Liver (tissue), 9 donors: ENCODE measurements around the gene IL1A. TPM values are rescaled to one million over a fixed set of nuclear protein-coding genes. Genes with fewer than 3 reads are reported as not detected.

Experiments
- DNase-seq: peaks from one replicate; pipeline ENCODE4 v3.0.0-alpha.2; 2017; ENCODE audit warnings: low spot score
- H3K27ac ChIP-seq, 2 donors: one replicate each; pipeline ENCODE4 v1.7.0; 2013; ENCODE audit warnings: inconsistent platforms in 2 of 2, low read length in 2 of 2, control low read depth in 1 of 2, low read depth in 1 of 2, mild to moderate bottlenecking in 1 of 2
- H3K27me3 ChIP-seq, 4 donors: one replicate each; pipeline versions ENCODE4 v1.6.1 to v1.7.0; 2013; ENCODE audit warnings: low read length in 3 of 4, inconsistent platforms in 1 of 4, mild to moderate bottlenecking in 1 of 4, moderate library complexity in 1 of 4; ENCODE audit not compliant: control insufficient read depth in 4 of 4, insufficient read depth in 4 of 4
- H3K36me3 ChIP-seq, 4 donors: one replicate each; pipeline versions ENCODE4 v1.6.1 to v1.7.0; 2013; ENCODE audit warnings: low read length in 3 of 4, mild to moderate bottlenecking in 3 of 4, low read depth in 1 of 4, moderate library complexity in 1 of 4; ENCODE audit not compliant: control insufficient read depth in 4 of 4, insufficient read depth in 3 of 4
- H3K4me1 ChIP-seq, 4 donors: one replicate each; pipeline versions ENCODE4 v1.6.1 to v1.7.0; 2013; ENCODE audit warnings: low read length in 3 of 4, mild to moderate bottlenecking in 3 of 4, moderate library complexity in 1 of 4; ENCODE audit not compliant: control insufficient read depth in 4 of 4, insufficient read depth in 4 of 4
- H3K4me3 ChIP-seq, 3 donors: one replicate each; pipeline versions ENCODE4 v1.6.1 to v1.7.0; 2013; ENCODE audit warnings: low read length in 3 of 3, control low read depth in 1 of 3, low read depth in 1 of 3, mild to moderate bottlenecking in 1 of 3
- H3K9ac ChIP-seq, 2 donors: one replicate each; pipeline ENCODE4 v1.7.0; 2013; ENCODE audit warnings: low read length in 2 of 2, mild to moderate bottlenecking in 2 of 2, moderate library complexity in 2 of 2, control low read depth in 1 of 2, low read depth in 1 of 2
- H3K9me3 ChIP-seq, 4 donors: one replicate each; pipeline versions ENCODE4 v1.6.1 to v1.7.0; 2013; ENCODE audit warnings: low read length in 3 of 4; ENCODE audit not compliant: control insufficient read depth in 4 of 4
- ATF3 ChIP-seq: IDR thresholded peaks from 2 replicates; pipeline ENCODE4 v1.6.1; 2016; ENCODE audit warnings: antibody characterized with exemption
- CTCF ChIP-seq: fragments of 150-350 bp; IDR thresholded peaks from 2 replicates; pipeline ENCODE4 v1.5.1; 2017; ENCODE audit warnings: improper control_type of control experiment, low read depth, low read length; ENCODE audit not compliant: missing input control
- EGR1 ChIP-seq, 2 donors: IDR thresholded peaks; 2 replicates each; pipeline ENCODE4 v1.6.1; 2016 to 2018; ENCODE audit warnings: antibody characterized with exemption in 2 of 2, low read depth in 2 of 2
- FOXA1 ChIP-seq: IDR thresholded peaks from 2 replicates; pipeline ENCODE4 v1.6.1; 2016; ENCODE audit warnings: antibody characterized with exemption
- FOXA2 ChIP-seq: IDR thresholded peaks from 2 replicates; pipeline ENCODE4 v1.6.1; 2016; ENCODE audit warnings: antibody characterized with exemption
- GABPA ChIP-seq, 2 donors: IDR thresholded peaks in 1 of 2; conservative IDR thresholded peaks in 1 of 2; 2 replicates each; pipeline ENCODE4 v1.6.1; 2016; ENCODE audit warnings: antibody characterized with exemption in 2 of 2, mild to moderate bottlenecking in 1 of 2, moderate library complexity in 1 of 2
- HNF4A ChIP-seq, 2 donors: conservative IDR thresholded peaks; 2 replicates each; pipeline ENCODE4 v1.6.1; 2016; ENCODE audit warnings: antibody characterized with exemption in 2 of 2, mild to moderate bottlenecking in 2 of 2
- HNF4G ChIP-seq: IDR thresholded peaks from 2 replicates; pipeline ENCODE4 v1.6.1; 2016; ENCODE audit warnings: antibody characterized with exemption
- JUND ChIP-seq, 2 donors: IDR thresholded peaks; 2 replicates each; pipeline ENCODE4 v1.6.1; 2016; ENCODE audit warnings: antibody characterized with exemption in 2 of 2
- MAX ChIP-seq: IDR thresholded peaks from 2 replicates; pipeline ENCODE4 v1.6.1; 2016; ENCODE audit warnings: antibody characterized with exemption
- NR2F2 ChIP-seq: IDR thresholded peaks from 2 replicates; pipeline ENCODE4 v1.6.1; 2016; ENCODE audit warnings: antibody characterized with exemption
- RAD21 ChIP-seq, 2 donors: IDR thresholded peaks; 2 replicates each; pipeline ENCODE4 v1.6.1; 2016; ENCODE audit warnings: antibody characterized with exemption in 2 of 2, mild to moderate bottlenecking in 2 of 2
- REST ChIP-seq: IDR thresholded peaks from 2 replicates; pipeline ENCODE4 v1.6.1; 2016; ENCODE audit warnings: antibody characterized with exemption, mild to moderate bottlenecking
- RXRA ChIP-seq, 2 donors: IDR thresholded peaks; 2 replicates each; pipeline ENCODE4 v1.6.1; 2017 to 2018; ENCODE audit warnings: antibody characterized with exemption in 2 of 2, mild to moderate bottlenecking in 1 of 2
- SP1 ChIP-seq: IDR thresholded peaks from 2 replicates; pipeline ENCODE4 v1.6.1; 2018; ENCODE audit warnings: antibody characterized with exemption, mild to moderate bottlenecking
- TAF1 ChIP-seq: conservative IDR thresholded peaks from 2 replicates; pipeline ENCODE4 v1.6.1; 2016; ENCODE audit warnings: antibody characterized with exemption, mild to moderate bottlenecking
- YY1 ChIP-seq: IDR thresholded peaks from 2 replicates; pipeline ENCODE4 v1.6.1; 2016; ENCODE audit warnings: antibody characterized with exemption, mild to moderate bottlenecking
- ZBTB33 ChIP-seq: IDR thresholded peaks from 2 replicates; pipeline ENCODE4 v1.6.1; 2016; ENCODE audit warnings: antibody characterized with exemption
- WGBS: extraction: QIAGEN DNeasy Blood & Tissue Kit; methylation state at CpG from one replicate; pipeline ENCODE4 v1.1.7; 2013; 5-methylcytosine and 5-hydroxymethylcytosine counted together
- polyA plus RNA-seq, 2 donors: library from polyadenylated mRNA; stranded (reverse) in 1 of 2; unstranded in 1 of 2; fragments of 200-250 nt in 1 of 2; fragments of >200 nt in 1 of 2; fragmentation: Nextera tagmentation in 1 of 2; extraction: Ambion mirVana in 1 of 2; gene quantifications; one replicate each; pipeline versions ENCODE4 v1.2.1 to v1.2.3, GENCODE V29; 2013 to 2015
- total RNA-seq, 2 donors: library from RNA; depleted of rRNA; stranded (reverse); fragments of >200 nt; gene quantifications; one replicate each; pipeline ENCODE4 v1.2.3, GENCODE V29; 2014
- donor health status: healthy.
- donor health status: healthy.
- donor health status: healthy.
- donor health status: healthy.
- donor health status: healthy.

IL1A gene
- total and polyA plus RNA-seq, 4 donors, result 0.05 TPM; not detected in 3

GRCh38 chr2:112733456-112733855 lies 50.8 kb downstream of the IL1A start:
- no peak for TF ChIP-seq TAF1
- no peak for TF ChIP-seq JUND (IDR thresholded peaks at IDR 0.05)

GRCh38 chr2:112731479-112731878 lies 52.8 kb downstream of the IL1A start:
- 86% methylated on average over 2 of the region's 2 CpGs for WGBS
- Histone ChIP-seq H3K9ac (no peak overlapping the region), H3K27me3 (no peaks in the 10 kb centered on the region), H3K4me1 (peaks cover 0 to 2% (median 0%) of the 10 kb centered on the region in 4 donors), H3K4me3 (no peak overlapping the region), H3K27ac (no peak overlapping the region), H3K9me3 (no peaks in the 10 kb centered on the region), H3K36me3 (no peaks in the 10 kb centered on the region)
- TF ChIP-seq ZBTB33 (no peak), CTCF (no peak), SP1 (no peak), TAF1 (no peak), NR2F2 (no peak), ATF3 (no peak), EGR1 (IDR thresholded peaks at IDR 0.05; ENCODE audit: low read depth in 2 of 2) (no peak), REST (no peak), FOXA2 (no peak), MAX (no peak), RAD21 (IDR thresholded peaks at IDR 0.05) (no peak), HNF4A (conservative IDR thresholded peaks at IDR 0.05) (no peak), HNF4G (no peak), YY1 (no peak), FOXA1 (no peak), JUND (IDR thresholded peaks at IDR 0.05) (no peak), RXRA (IDR thresholded peaks at IDR 0.05) (no peak), GABPA (IDR thresholded peaks at IDR 0.05 in 1 of 2, conservative IDR thresholded peaks at IDR 0.05 in 1 of 2) (no peak)
- no peak for DNase-seq

More at GRCh38 chr2:112733456-112733855, 50.8 kb downstream of the IL1A start:
- Histone ChIP-seq H3K4me3 (no peak overlapping the region), H3K36me3 (no peaks in the 10 kb centered on the region), H3K27me3 (no peaks in the 10 kb centered on the region), H3K4me1 (no peaks in the 10 kb centered on the region), H3K9me3 (no peaks in the 10 kb centered on the region), H3K27ac (no peak overlapping the region), H3K9ac (no peak overlapping the region)
- 71% methylated on average over 4 of the region's 4 CpGs for WGBS
- DNase-seq, result no peak
